OCI-LY7 (cell line): ENCODE data around the gene RFX2. TPM values are rescaled to one million over a fixed set of nuclear protein-coding genes. Genes with fewer than 3 reads are reported as not detected.

ENCODE experiments used
- BruUV-seq: library from RNA; stranded (reverse); fragments of 400-500 nt; replicated peaks from 2 replicates; lab custom pipeline; 2021; lab: Mats Ljungman, UMichigan
- CTCF ChIA-PET: fragments of 300-600 bp; sonication (Branson Sonifier 250); formaldehyde crosslinking; loops from one replicate; lab custom pipeline; 2022; ENCODE audit warnings: antibody characterized with exemption; ENCODE audit not compliant: unreplicated experiment; lab: Charles Lee
- POLR2A ChIA-PET: fragments of 300-600 bp; sonication (Branson Sonifier 250); formaldehyde crosslinking; loops from one replicate; lab custom pipeline; 2022; ENCODE audit warnings: antibody characterized with exemption; lab: Charles Lee
- DNase-seq: peaks from one replicate; pipeline ENCODE4 v3.0.0-alpha.2; 2015; ENCODE audit warnings: low spot score
- H2AFZ ChIP-seq: fragments of 200-600 bp; sonication (generic), shearing (Covaris generic); 2 replicates; pipeline ENCODE4 v1.6.1; 2014; ENCODE audit warnings: mild to moderate bottlenecking, antibody characterized with exemption, low read length, moderate library complexity
- H3K27ac ChIP-seq: fragments of 200-600 bp; sonication (generic); 2 replicates; pipeline ENCODE4 v1.5.1; 2014; ENCODE audit warnings: mixed run types, low read depth, mild to moderate bottlenecking, moderate library complexity, low read length, inconsistent platforms; ENCODE audit not compliant: poor library complexity, severe bottlenecking
- H3K36me3 ChIP-seq: fragments of 200-600 bp; sonication (generic); 2 replicates; pipeline ENCODE4 v1.6.1; 2014; ENCODE audit warnings: mild to moderate bottlenecking, antibody characterized with exemption, low read length, moderate library complexity, mixed read lengths; ENCODE audit not compliant: insufficient read depth
- H3K4me1 ChIP-seq: fragments of 200-600 bp; sonication (generic); 2 replicates; pipeline ENCODE4 v1.5.1; 2014; ENCODE audit warnings: mild to moderate bottlenecking, low read length; ENCODE audit not compliant: insufficient read depth, poor library complexity, severe bottlenecking
- H3K4me2 ChIP-seq: fragments of 200-600 bp; sonication (generic); 2 replicates; pipeline ENCODE4 v1.6.1; 2014; ENCODE audit warnings: mild to moderate bottlenecking, low read length
- H3K4me3 ChIP-seq: fragments of 200-600 bp; sonication (generic); 2 replicates; pipeline ENCODE4 v1.5.1; 2014; ENCODE audit warnings: mild to moderate bottlenecking, low read depth, low read length; ENCODE audit not compliant: poor library complexity, severe bottlenecking
- H3K79me2 ChIP-seq: fragments of 200-600 bp; sonication (generic); 2 replicates; pipeline ENCODE4 v1.6.1; 2016; ENCODE audit warnings: low read depth, mild to moderate bottlenecking, low read length, moderate library complexity, mixed read lengths; ENCODE audit not compliant: insufficient read depth
- H3K9me2 ChIP-seq: fragments of 200-600 bp; sonication (generic); 2 replicates; pipeline ENCODE4 v1.6.1; 2016; ENCODE audit warnings: mild to moderate bottlenecking, low read length, mixed read lengths; ENCODE audit not compliant: insufficient read depth
- H3K9me3 ChIP-seq: fragments of 200-600 bp; sonication (generic); 2 replicates; pipeline ENCODE4 v1.6.1; 2014; ENCODE audit warnings: mild to moderate bottlenecking, mixed run types, low read length, mixed read lengths
- H4K20me1 ChIP-seq: fragments of 200-600 bp; sonication (generic); 2 replicates; pipeline ENCODE4 v1.6.1; 2014; ENCODE audit warnings: mild to moderate bottlenecking, antibody characterized with exemption, low read length, moderate library complexity, mixed read lengths; ENCODE audit not compliant: insufficient read depth
- EZH2phosphoT487 ChIP-seq: fragments of 200-600 bp; sonication (generic); IDR thresholded peaks from 2 replicates; pipeline ENCODE4 v1.6.1; 2018; ENCODE audit warnings: low read depth, borderline replicate concordance, mild to moderate bottlenecking, mixed run types, antibody characterized with exemption, low read length, moderate library complexity, mixed read lengths
- intact Hi-C: fragments of 100-400 bp; cut with micrococcal nuclease; formaldehyde crosslinking; loops from one replicate; pipeline ENCODE4 v1.10.0; 2022; ENCODE audit not compliant: unreplicated experiment
- total RNA-seq, 2 experiments: library from RNA; depleted of rRNA in 1 of 2; stranded (reverse); fragments of >200 nt in 1 of 2; shearing (Covaris generic) in 1 of 2; gene quantifications; 2 replicates each; pipeline ENCODE4 v1.2.3, GENCODE V29; 2014 to 2022
- TF ChIP-seq, protein P1 (sequence below): fragments of 200-600 bp; sonication (generic); conservative IDR thresholded peaks from 2 replicates; pipeline ENCODE4 v1.5.1; 2014; ENCODE audit warnings: mild to moderate bottlenecking, antibody characterized with exemption, low read length, moderate library complexity, mixed read lengths

RFX2 gene
- total RNA-seq, 2 experiments from 2014 or later, result 11.0 to 11.8 TPM

GRCh38 chr19:5978606-5979552, 131.4 kb downstream of the RFX2 start:
- Histone ChIP-seq H3K36me3 (peaks cover 49% of the 10 kb centered on the region), H2AFZ (peak overlapping the region; percentile 39; the same call in 1 of the 2 replicates), H3K4me3 (peak overlapping the region; percentile 97), H3K27ac (peak overlapping the region; percentile 73), H3K9me3 (no peaks in the 10 kb centered on the region), H4K20me1 (peaks cover 26% of the 10 kb centered on the region; the same call in 1 of the 2 replicates), H3K4me2 (peak overlapping the region; percentile 93), H3K4me1 (peaks cover 44% of the 10 kb centered on the region), H3K9me2 (no peaks in the 10 kb centered on the region), H3K79me2 (peaks cover 65% of the 10 kb centered on the region)
- POLR2A ChIA-PET, result interaction anchor here (0.6 to 2.7 kb wide), 9 partner anchors 10 to 1606 kb away, joined by 3 to 11 read pairs (median 4); no protein-coding TSS in a partner anchor
- DNase-seq, result peak; percentile 29
- BruUV-seq, result TSS peak; percentile 84
- TF ChIP-seq EZH2phosphoT487, result no peak
- TF ChIP-seq, protein P1, sequence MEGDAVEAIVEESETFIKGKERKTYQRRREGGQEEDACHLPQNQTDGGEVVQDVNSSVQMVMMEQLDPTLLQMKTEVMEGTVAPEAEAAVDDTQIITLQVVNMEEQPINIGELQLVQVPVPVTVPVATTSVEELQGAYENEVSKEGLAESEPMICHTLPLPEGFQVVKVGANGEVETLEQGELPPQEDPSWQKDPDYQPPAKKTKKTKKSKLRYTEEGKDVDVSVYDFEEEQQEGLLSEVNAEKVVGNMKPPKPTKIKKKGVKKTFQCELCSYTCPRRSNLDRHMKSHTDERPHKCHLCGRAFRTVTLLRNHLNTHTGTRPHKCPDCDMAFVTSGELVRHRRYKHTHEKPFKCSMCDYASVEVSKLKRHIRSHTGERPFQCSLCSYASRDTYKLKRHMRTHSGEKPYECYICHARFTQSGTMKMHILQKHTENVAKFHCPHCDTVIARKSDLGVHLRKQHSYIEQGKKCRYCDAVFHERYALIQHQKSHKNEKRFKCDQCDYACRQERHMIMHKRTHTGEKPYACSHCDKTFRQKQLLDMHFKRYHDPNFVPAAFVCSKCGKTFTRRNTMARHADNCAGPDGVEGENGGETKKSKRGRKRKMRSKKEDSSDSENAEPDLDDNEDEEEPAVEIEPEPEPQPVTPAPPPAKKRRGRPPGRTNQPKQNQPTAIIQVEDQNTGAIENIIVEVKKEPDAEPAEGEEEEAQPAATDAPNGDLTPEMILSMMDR, result no peak
- CTCF ChIA-PET, result interaction anchor here (0.6 kb wide), 1 partner anchor 10 kb away, joined by 5 read pairs; no protein-coding TSS in a partner anchor
- intact Hi-C loops, result loop anchor here (2.0 to 10.0 kb wide), 3 partner anchors 28 to 354 kb away; partner anchors contain the start of genes SAFB, SAFB2 and VMAC

DNA sequence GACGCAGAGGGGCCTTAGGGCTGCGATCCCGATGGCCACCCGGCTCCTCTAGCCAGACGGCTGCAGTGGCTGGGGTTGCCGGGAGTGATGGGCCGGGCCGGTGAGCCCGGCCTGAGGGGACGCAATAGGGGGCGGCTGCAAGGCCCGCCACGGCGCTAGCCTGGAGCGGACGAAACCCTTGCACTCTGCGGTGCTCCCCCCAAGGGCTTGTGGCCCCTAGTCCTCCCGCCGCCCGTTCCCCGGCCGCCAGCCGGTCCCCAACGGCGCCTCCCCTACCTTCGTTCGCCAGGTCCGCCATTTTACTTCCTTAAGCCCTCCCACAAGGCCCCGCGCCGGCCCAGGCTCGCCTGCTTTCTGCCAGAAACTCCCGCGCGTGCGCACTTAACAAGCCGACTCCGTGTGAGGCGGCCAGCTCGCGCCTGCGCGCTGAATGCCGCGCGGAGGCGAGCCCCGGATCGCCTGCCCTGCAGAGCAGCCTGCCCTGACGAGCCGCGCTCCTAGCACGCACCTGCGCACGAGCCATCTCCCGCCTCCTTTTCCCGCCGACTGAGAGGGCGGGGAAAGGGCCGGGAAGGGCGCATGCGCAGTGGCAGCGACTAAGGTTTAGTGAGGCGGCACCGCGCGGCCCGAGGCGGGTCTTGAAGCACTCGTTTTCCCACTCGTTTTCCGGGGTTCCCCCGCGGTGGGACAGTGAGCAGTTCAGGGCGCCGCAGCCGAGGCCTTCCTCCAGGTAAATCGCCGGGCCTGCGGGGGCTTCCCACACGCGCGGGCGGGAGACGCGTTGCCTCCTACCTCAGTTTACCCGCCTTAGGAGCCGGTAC, 132.3 kb downstream of the RFX2 start, which contains the start of gene RANBP3:
RANBP3 (minus strand) TSS at position 356 of the 821 bp plus-strand sequence; CDS start at position 298, 58 bp downstream.
- peaks cover 74% of the 10 kb centered on the region for H3K79me2 ChIP-seq
- BruUV-seq, result no TSS peak
- H3K4me2 ChIP-seq, result peak within 1 kb of the TSS; percentile 97
- H4K20me1 ChIP-seq, result peaks cover 28% of the 10 kb centered on the region; the same call in 1 of the 2 replicates
- H2AFZ ChIP-seq, result peak within 1 kb of the TSS; percentile 39; the same call in 1 of the 2 replicates
- peak within 1 kb of the TSS; percentile 73 for H3K27ac ChIP-seq
- ChIA-PET POLR2A (interaction anchor here (0.6 to 2.7 kb wide), 5 partner anchors 10 to 956 kb away, joined by 3 to 11 read pairs (median 5); no protein-coding TSS in a partner anchor), CTCF (interaction anchor here (0.6 kb wide), 1 partner anchor 9 kb away, joined by 5 read pairs; no protein-coding TSS in a partner anchor)
- peak; percentile 100 for DNase-seq
- peaks cover 58% of the 10 kb centered on the region for H3K36me3 ChIP-seq
- peak within 1 kb of the TSS; percentile 97 for H3K4me3 ChIP-seq
- no peaks in the 10 kb centered on the region for H3K9me2 ChIP-seq
- peaks cover 47% of the 10 kb centered on the region for H3K4me1 ChIP-seq
- H3K9me3 ChIP-seq, result no peaks in the 10 kb centered on the region
- intact Hi-C loops, result loop anchor here (2.0 to 10.0 kb wide), 3 partner anchors 27 to 353 kb away; partner anchors contain the start of genes SAFB, SAFB2 and VMAC
- no peak for TF ChIP-seq EZH2phosphoT487
- TF ChIP-seq, protein P1, result no peak
